Measurements from ENCODE around the gene DRP2.
"Not testable (repeated sequence)": the region's sequence is repeated elsewhere in the genome, so short reads cannot be mapped to it uniquely, and the experiment has no call there.

Gene DRP2

GRCh38 chrX:101219116-101219863 lies at the start of gene DRP2:
DRP2 (plus strand) TSS chrX:101219786; CDS start chrX:101231648, 11,862 bp downstream.
- DNase-seq = no peak

- no peak for DNase-seq
Observed at GRCh38 chrX:101171883-101172400, 47.6 kb upstream of the DRP2 start.

GRCh38 chrX:101176439-101176838 lies 43.1 kb upstream of the DRP2 start:
- no peak for DNase-seq

- DNase-seq = not testable (repeated sequence)
Observed at GRCh38 chrX:101184876-101185275, 34.7 kb upstream of the DRP2 start.

- not testable (repeated sequence) for DNase-seq
Observed at GRCh38 chrX:101187961-101188360, 31.6 kb upstream of the DRP2 start.

GRCh38 chrX:101190736-101191135 lies 28.9 kb upstream of the DRP2 start:
- no peak for DNase-seq

- no peak for DNase-seq
Observed at GRCh38 chrX:101191217-101191750, 28.3 kb upstream of the DRP2 start.

- no peak for DNase-seq
Observed at GRCh38 chrX:101195442-101196173, 24.0 kb upstream of the DRP2 start.

GRCh38 chrX:101203761-101204351 lies 15.7 kb upstream of the DRP2 start:
- no peak for DNase-seq

GRCh38 chrX:101206471-101206870 lies 13.1 kb upstream of the DRP2 start:
- no peak for DNase-seq

- no peak for DNase-seq
Observed at GRCh38 chrX:101208152-101208905, 11.3 kb upstream of the DRP2 start.

- peak; percentile 10 for DNase-seq
Observed at GRCh38 chrX:101210630-101211029, 9.0 kb upstream of the DRP2 start.

GRCh38 chrX:101217689-101218088 lies 1.9 kb upstream of the DRP2 start:
- no peak for DNase-seq

- DNase-seq = no peak
Observed at GRCh38 chrX:101219864-101220346, 319 bp downstream of the DRP2 start.

- no peak for DNase-seq
Observed at GRCh38 chrX:101220662-101221260, 1.2 kb downstream of the DRP2 start.

- no peak for DNase-seq
Observed at GRCh38 chrX:101223226-101223625, 3.6 kb downstream of the DRP2 start.

- DNase-seq = no peak
Observed at GRCh38 chrX:101229170-101229569, 9.6 kb downstream of the DRP2 start.

GRCh38 chrX:101230636-101231035 lies 11.1 kb downstream of the DRP2 start:
- DNase-seq = no peak

GRCh38 chrX:101231080-101231479 lies 11.5 kb downstream of the DRP2 start:
- DNase-seq = no peak

- no peak for DNase-seq
Observed at GRCh38 chrX:101232316-101232715, 12.7 kb downstream of the DRP2 start.

- DNase-seq = no peak
Observed at GRCh38 chrX:101237041-101237440, 17.5 kb downstream of the DRP2 start.

- no peak for DNase-seq
Observed at GRCh38 chrX:101241531-101241930, 21.9 kb downstream of the DRP2 start.

Data from NCI-H187 treated with DMSO at 0.1 percent for 48 hours (cell line).